GM21381 (cell line): ENCODE measurements around the gene CELF4.

Experiments used
- ATAC-seq: cut with Tn5 transposase; IDR thresholded peaks from one replicate; pipeline ENCODE4 v1.9.1; 2021; ENCODE audit warnings: mild to moderate bottlenecking, moderate library complexity; ENCODE audit not compliant: unreplicated experiment

The CELF4 gene

DNA sequence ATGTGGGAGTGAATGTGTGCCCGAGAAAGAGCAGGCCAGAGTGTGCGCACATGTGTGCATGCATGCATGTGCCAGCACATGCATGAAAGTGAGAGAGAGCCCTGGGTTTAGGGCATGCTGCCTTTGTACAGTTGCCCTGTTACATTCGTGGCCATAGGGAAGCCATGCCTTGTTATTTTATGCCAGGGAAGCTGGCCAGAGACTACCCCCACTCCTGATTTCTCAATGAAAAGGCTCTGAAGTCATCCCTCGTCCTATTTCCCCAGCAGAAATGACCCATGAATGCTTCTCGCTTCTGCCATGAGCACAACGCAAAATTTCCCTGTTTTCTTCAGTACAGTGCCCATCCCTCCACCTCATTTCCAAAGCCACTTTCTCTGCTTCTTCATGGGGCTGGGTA is 143.0 kb downstream of the CELF4 start:
- no peak for ATAC-seq

DNA sequence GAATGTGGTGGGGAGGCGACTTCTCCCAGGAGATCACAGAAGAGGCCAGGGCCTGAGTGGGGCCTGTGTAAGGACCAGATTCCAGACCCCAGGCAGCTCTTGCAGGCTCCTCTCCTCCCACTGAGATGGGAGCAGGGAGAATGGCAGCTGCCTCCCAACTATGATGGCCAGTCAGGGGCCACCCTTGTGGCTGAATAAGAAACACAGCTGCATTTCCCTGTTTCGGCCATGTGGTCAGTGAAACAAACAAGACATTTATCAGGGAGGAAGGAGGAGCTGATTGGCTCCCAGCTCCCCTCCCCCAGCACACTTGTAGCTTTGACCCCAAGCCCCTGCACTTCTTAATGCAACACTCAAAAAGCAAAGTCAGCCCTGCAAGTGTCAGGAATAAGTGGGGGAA is 143.5 kb downstream of the CELF4 start:
- no peak for ATAC-seq

DNA sequence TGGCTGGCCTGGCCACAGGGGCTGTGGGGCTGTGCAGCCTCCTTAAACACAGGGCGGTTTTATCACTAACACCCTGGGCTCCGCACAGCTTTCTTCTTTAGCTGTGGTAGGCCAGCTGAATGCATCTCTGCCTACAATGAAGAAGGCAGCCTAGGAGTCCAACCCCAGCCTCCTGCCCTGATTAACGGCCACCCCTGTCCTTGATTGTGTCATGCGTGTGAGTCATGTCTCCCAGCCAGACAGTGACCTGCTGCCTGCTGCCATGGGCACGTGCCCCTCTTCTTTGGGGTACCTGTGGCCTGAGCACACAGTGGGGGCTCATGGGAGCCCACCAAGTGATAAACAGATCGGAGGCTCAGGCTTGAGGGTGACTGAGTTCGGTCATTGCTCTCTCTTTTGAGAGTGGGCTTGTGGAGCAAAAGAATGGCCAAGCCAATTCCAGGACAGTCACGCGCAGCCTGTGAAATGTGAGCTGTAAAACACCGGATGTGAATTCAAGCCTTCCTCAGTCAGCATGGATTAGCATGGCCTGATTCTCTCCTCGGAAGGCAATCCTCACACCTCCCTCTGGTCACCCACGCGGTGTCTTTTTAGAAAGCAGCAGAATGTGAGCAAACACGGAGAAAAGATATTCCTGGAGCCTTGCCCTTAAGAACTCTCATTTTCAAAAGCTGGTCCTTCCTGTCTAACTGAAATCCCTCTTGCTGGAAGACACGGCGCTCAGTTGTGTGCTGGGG is 144.1 kb downstream of the CELF4 start:
- no peak for ATAC-seq

DNA sequence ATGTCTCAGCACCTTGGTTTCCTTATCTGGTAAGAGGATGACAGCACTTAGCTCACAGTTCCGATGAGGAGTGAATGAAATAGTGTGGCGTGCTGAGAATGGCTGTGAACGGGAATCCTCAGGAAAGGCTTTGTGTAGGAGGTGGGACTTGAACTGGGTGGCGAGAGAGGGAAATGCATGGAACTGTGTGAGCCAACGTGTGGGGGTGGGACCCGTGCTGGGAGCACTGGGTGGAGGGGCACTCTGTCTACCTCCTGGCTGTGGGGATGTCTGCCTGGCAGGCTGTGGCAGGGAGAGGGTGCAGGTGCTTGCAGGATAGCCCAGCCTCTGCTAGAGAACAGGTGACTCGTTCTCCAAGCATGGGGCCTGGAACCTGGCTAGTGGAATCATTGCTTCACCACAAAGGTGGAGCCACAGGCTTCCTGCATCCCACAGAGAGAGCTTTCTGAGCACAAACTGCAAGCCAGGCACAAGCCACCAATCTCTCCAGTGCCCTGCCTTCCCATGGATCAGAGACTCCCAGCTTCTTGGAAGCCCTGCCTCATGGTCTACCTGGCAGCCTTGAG is 145.2 kb downstream of the CELF4 start:
- no peak for ATAC-seq

DNA sequence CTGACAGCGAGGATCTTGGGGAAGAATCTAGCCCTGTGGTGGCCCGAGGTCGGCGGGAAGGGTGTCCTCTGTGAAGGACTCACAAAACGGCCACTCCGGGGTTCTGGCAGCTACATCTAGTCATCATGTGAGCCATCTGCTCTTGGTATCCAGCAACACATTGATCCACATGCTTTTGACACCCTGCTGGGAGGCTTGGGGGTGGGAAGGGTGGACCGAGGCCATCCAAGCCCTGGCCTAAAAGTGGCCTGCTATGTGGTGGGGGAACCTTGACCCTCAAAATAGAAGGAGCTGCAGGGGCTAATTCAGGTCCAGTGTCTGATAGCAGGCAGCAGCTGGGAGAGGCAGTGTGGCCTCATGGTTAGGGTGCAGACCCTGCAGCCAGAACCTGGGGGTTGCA is 145.7 kb downstream of the CELF4 start:
- no peak for ATAC-seq

DNA sequence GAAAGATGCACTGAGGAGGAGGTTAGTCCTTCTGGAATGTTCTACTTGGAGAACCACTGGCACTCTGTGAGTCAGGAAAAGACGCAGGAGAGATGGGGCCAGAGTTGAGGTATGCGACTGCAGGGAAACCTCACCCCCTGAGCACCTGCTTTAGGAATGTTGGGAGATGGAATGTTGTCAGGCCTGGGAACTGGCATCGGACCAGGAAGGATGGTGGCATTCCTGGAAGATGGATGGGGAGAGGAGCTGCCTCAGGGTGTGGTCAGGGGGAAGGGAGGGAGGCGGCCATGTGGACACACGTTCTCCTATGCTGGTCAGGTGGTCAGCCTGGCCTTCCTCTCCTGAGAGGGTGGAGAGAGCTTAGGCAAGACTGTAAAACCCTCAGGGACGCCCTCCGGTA is 146.3 kb downstream of the CELF4 start:
- no peak for ATAC-seq

DNA sequence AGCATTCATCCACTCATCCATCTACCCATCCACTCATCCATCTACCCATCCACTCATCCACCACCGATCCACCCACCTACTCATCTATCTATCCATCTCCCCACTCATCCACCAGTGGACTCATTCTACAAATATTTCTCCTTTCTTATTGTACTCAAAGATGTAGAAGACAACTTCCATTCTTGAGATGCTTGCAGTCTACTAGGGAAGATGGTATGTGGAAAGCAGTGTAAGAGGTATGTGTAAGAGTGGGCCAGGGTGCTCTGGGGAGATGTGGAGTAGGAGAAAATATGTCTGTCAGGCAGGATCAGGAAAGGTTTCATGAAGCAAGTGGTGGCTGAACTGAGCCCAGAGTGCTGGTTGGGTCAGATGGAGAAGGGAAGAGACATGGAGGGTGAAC is 150.8 kb downstream of the CELF4 start:
- ATAC-seq = no peak

DNA sequence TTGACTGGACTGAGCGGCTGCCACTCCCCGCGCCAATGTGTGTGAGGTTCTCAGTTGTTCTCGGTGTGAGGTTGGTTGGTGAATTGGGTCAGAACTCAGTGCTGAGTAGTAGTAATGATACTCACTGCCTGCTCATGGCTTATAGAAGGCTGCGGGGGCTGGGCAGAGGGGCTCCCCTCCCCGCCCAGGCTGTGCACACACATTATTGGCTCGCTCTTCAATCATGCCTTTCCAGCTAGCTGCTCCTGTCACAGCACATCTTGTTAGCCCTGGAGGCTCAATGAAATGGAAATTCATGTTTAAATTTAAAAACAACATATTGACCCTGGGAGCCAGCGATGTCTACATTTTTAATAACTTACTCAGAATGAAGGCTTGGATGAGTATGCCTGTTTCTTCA is 152.8 kb downstream of the CELF4 start:
- ATAC-seq = no peak

DNA sequence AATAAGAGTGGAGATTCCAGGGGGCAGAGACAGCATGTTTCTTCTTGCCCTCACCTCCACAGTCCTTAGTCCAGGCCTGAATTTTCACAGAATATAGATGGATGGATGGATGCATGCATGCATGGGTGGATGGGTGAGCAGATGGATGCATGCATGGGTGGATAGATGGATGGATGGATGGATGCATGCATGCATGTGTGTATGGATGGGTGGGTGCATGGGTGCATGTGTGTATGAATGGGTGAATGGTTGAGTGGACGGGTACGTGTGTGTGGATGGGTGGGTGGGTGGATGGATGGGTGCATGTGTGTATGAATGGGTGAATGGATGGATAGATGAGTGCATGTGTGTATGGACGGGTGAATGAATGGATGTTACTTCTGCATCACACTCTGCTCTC is 153.3 kb downstream of the CELF4 start:
- ATAC-seq = no peak

DNA sequence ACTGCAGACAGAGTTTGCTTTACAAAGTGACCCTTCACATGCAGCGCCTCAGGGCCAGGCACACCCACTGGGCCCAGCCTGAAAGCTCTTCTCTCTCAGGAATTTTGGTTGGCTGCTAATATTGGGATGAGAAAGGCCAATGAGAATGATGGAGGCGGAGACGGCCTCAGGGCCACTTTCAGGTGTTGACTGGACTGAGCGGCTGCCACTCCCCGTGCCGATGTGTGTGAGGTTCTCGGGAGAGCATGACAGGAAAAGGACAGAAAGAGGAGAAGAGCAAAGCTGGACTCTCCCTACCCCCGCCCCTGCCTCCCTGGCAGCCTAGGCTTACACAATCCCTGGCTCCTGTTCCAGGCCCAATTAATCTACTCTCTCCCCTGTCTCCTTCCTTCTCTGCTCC is 155.7 kb downstream of the CELF4 start:
- no peak for ATAC-seq

DNA sequence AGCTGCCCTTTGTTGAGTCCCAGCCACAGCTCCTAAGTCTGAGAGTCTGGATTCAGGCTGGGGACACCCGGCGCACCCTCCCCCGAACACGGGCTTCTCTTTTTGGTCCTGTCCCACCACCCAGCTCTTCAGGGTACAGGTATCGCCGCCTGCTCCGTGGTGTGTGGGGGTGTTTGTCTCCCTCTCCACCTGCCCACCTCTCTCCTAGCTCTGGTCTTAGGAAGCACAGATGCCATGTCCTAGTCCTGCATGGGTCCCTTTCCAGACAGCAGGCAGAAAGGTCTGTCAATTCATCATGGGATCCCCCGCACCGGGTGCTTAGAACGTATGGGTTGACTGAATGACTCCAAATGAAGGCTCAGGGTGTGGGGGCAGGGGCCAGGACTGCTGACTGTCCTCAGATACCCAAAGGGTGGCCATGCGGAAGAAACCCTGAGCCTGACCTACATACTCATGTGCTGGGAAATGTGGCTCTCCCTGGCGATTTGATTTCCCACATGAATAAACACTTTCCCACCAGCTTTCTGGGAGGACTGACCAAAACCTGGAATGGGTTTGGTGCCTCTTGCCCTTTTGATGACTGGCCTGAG is 156.8 kb downstream of the CELF4 start:
- ATAC-seq = no peak

DNA sequence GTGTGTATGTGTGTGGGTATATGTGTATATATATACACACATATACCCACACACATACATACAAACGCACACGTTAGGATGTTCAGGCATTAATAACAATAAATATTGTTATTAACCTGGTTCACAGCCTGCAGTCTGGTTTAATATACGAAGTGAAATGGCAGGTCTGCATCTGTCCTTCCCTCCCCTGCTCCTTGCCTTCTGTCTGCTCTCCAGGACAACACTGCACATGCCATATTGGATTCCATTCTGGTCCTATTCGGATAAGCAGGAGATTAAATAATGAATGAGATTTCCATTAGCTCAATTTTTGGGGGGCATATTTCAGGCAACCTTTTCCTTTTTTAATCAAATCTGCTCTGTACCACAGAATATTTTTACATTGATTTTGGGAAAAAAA is 158.0 kb downstream of the CELF4 start:
- ATAC-seq = no peak

DNA sequence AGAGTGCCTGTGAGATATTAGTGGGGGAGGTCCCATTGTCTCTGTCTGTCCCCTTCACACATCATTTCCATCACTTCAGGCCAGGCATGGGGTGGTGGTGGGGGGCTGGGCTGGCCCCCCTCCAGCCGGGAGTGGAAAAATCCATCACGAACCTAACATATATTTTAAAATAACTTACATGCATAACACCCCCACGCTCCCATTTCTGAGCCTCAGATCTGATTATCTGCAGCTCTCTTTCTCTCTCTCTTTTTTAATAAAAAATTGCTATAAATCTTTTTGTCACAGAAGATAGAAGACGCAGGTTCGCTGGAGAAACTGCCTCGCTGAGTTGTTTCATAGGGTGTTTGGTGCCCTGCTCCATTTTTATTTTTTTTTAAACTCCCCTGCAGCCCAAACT is 159.8 kb downstream of the CELF4 start:
- no peak for ATAC-seq

DNA sequence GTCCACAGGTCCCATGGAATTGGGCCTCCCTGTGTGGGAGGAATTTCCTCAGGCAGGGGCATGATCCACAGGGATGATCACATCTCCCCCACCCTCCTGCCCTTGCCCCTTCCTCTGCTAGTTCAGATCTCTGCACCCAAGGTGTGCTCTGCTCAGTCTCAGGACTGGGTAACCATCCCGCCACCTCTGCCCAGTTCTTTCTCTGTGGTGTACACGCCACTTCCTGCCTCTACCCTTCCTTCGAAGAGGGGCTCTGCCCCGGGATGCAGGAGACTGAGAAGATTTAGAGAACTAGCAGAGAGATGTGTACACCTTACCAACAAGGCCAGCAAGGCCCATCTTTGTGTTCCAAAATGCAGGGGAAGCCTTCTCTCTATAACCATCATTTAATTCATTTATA is 160.4 kb downstream of the CELF4 start:
- ATAC-seq = no peak

DNA sequence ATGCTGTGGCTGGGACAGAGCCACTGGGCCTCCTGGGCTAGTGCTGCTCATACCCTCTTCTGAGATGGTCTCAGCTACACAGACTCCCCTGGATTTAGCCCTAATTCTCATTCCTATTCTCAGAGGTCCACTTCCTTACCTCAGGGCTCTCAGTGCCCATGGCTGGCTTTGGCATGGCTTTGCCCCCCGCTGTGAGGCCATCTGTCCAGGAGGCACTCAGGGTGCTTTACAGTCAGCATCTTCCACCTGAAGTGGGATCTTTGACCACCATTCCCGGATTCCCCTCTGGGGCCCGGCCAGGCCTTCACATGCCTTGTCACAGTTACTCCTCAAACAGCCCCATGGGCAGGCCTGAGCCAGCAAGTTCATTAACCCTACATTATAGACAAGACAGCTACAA is 161.8 kb downstream of the CELF4 start:
- no peak for ATAC-seq

DNA sequence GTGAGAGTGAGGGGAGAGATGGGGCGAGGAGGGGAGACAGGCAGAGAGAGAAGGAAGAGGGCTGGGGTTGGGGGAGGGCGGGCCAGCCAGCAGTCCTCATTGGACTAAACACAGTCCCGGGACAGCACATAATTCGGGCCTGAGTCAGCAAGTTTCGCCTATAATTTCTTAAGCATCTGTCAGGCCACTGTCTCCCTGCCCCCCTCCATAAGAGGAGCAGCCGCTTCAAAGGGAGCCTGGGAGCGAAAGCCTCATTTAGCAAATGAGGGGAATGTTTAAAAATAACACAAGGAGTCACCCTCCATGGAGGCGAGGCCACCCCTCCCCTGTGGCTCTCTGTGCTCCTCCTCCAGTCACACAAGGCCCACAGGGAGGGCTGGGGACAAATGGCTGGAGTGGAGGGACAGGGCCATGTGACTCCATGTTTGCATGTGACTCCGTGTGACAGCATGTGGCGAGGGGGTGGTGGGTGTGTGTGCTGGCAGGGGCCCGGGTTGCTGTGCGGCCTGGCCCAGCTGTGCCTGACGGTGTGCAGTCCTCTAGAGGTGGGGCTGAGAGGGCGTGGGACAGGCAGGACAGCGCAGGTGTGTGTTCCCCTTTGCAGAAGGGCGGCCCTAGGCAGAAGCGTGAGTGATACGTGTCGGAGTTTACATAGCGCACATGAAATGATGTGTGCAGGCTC is 162.4 kb downstream of the CELF4 start:
- no peak for ATAC-seq

DNA sequence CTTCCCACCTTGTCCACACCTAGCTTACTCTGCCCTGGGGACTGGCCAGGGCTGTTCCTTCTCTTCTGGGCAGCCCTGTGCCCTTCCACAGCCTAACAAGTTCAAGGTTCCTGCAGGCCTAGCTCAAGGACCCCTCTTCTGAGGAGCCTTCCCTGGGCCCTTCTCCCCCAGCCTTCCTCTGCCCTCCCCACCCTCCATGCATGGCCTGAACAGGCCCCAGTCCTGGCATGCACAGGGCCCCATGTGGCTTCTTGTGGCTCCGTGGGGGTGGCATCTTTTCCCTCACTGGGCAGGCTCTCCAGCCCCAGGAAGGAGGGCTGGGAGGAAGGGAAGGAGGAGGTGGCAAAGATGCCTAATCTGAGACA is 162.9 kb downstream of the CELF4 start:
- ATAC-seq = no peak

DNA sequence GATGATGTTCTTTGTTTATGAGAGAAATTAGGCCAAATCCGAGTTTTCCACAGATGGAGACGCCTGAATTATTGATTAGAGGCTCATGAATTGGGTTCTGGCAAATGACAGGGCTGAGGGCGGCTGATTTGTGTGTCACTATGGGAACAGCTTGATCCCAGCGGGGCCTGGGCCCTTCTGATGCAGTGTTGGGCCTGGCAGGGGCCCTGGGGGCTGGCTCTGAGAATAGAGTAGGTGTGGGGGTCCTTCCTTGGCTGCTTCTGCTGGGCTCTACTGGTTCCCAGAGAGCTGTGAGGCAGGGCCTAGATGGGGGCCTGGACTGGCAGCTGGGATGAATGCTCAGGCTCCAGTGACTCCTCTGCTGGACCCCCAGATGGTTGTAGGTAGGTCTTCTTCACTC is 164.8 kb downstream of the CELF4 start:
- no peak for ATAC-seq

DNA sequence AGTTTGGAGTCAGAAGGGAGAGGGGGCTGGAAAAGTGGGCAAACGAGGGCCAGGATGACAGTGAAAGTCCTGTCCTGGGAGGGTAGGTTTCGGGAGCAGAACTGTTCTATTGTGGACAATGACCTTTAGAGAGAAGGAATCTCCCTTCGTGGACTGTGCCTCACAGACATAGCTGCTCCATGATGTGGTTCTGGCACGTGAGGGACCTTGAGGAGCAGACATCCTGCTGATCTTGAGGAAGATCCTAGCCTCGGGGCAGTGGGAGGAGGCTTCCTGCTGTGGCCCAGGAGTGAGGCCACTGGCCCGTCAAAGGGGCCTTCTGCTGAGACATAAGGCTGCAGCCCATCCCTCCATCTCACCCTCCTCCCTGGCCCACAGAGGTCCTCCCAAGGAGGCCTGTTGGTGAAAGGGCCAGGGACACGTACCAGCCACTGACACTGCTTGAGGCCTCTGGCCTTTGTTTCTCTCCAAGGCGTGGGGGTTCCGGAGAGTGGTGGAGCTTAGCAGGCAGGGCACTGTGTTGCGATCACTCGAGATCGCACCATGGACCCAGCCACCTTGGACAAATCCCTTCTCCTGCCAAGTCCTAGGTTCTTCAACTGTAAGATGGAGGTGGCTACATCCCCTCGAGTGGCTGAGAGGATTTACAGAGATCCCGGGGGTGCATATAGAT is 167.2 kb downstream of the CELF4 start:
- no peak for ATAC-seq

DNA sequence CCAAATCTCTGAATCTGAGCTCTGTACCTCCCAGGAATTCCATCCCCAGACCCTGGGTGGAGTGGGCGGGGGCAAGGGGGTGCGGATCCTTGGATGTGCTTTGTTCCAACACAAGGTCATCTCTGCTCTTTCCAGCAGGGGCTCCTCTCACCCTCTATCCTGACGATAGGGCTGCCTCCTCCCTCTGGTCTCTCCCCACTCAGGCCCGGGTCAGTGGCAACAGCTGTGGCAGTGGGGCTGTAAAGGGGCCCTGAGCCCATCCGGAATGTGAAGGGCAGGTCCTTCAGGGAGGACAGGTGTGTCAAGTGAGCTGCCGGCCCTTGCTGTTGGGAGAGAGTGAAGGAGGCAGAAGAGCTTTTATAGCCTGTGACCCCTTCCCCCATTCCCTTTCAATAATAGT is 167.8 kb downstream of the CELF4 start:
- ATAC-seq = no peak

DNA sequence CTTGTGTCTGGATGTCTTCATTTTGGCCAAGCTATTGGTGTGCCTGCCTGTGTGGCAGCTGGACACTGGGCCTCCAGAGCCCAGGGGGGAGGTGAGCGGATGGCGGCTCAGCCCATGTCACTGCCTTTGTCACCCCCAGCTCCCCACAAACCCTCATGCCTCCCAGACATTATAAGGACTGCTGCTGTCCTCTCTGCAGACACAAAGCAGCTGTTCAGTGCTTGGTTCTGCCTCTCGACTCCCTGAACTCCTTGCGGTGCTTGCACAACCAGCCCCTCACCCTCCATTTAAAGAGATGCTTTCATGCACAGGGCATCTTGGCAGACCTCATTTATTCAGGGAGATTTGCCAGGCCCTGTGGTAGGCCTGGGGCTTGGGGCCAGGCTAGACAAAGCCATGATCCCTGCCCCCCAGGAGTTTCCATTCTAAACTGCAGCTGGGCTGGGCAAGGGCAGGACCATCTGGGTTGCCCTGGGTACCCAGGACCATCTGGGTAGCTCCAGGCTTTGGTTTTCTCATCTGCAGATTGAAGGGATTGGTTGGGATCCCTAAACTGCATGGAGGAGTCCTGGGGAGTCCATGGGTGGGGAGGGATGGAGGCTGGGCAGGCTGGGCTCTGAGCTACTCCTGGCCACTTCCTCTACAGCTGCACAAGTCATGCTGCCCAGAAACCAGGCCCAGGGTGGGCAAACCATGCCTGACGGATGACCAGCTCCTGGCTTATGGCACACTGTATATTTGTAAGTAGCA is 168.5 kb downstream of the CELF4 start:
- ATAC-seq = no peak
